Caco-2 (cell line): ENCODE data around the gene SKAP2. TPM values are rescaled to one million over a fixed set of nuclear protein-coding genes. Genes with fewer than 3 reads are reported as not detected.

Source experiments
- BruUV-seq: library from RNA; stranded (reverse); fragments of 400-500 nt; replicated peaks from 2 replicates; lab custom pipeline; 2021; lab: Mats Ljungman, UMichigan
- CTCF ChIA-PET: fragments of 300-600 bp; sonication (Branson Sonifier 250); formaldehyde crosslinking; loops from one replicate; lab custom pipeline; 2022; ENCODE audit warnings: antibody characterized with exemption; lab: Charles Lee
- POLR2A ChIA-PET: fragments of 300-600 bp; sonication (Branson Sonifier 250); formaldehyde crosslinking; loops from one replicate; lab custom pipeline; 2022; ENCODE audit warnings: antibody characterized with exemption; lab: Charles Lee
- DNase-seq, 2 experiments: peaks; one replicate each; pipeline versions ENCODE4 v3.0.0 to v3.0.0-alpha.2; 2020 to 2022
- H3K27me3 ChIP-seq: replicated peaks from 2 replicates; pipeline ENCODE4 v1.6.0; 2011; ENCODE audit warnings: low read length; ENCODE audit not compliant: control insufficient read depth, insufficient read depth
- H3K36me3 ChIP-seq: 2 replicates; pipeline ENCODE4 v1.5.1; 2011; ENCODE audit warnings: low read length; ENCODE audit not compliant: control insufficient read depth, insufficient read depth
- H3K4me1 ChIP-seq: fragments of 250-450 bp; sonication (Bioruptor Pico); 2 replicates; pipeline ENCODE4 v1.5.1; 2020; ENCODE audit warnings: mild to moderate bottlenecking
- H3K4me3 ChIP-seq: 2 replicates; pipeline ENCODE4 v1.5.1; 2011; ENCODE audit warnings: low read depth, mild to moderate bottlenecking, control low read depth, low read length
- H3K9me3 ChIP-seq: fragments of 250-450 bp; sonication (Bioruptor Pico); 2 replicates; pipeline ENCODE4 v1.5.1; 2020; ENCODE audit warnings: mild to moderate bottlenecking, moderate library complexity
- H3K27ac Mint-ChIP-seq: one replicate; pipeline ENCODE4 v1.8.0; 2022; ENCODE audit warnings: mixed read lengths; ENCODE audit not compliant: unreplicated experiment
- H3K27me3 Mint-ChIP-seq: one replicate; pipeline ENCODE4 v1.8.0; 2022; ENCODE audit warnings: mixed read lengths; ENCODE audit not compliant: insufficient read depth, unreplicated experiment
- H3K36me3 Mint-ChIP-seq: one replicate; pipeline ENCODE4 v1.8.0; 2022; ENCODE audit warnings: mild to moderate bottlenecking, mixed read lengths; ENCODE audit not compliant: insufficient read depth, unreplicated experiment
- H3K4me1 Mint-ChIP-seq: one replicate; pipeline ENCODE4 v1.8.0; 2022; ENCODE audit warnings: low read depth, mixed read lengths; ENCODE audit not compliant: unreplicated experiment
- H3K4me3 Mint-ChIP-seq: one replicate; pipeline ENCODE4 v1.8.0; 2022; ENCODE audit warnings: mild to moderate bottlenecking, moderate library complexity, mixed read lengths; ENCODE audit not compliant: unreplicated experiment
- H3K9me3 Mint-ChIP-seq: one replicate; pipeline ENCODE4 v1.8.0; 2022; ENCODE audit warnings: mixed read lengths; ENCODE audit not compliant: unreplicated experiment
- CTCF ChIP-seq, 2 experiments: fragments of 200-600 bp in 1 of 2; IDR thresholded peaks; 1 replicate in 1 of 2; 2 replicates in 1 of 2; pipeline versions ENCODE4 v1.5.1 to v1.8.0; 2011 to 2022; ENCODE audit warnings: antibody characterized with exemption in 1 of 2, control low read depth in 1 of 2, inconsistent platforms in 1 of 2, low read depth in 1 of 2, low read length in 1 of 2, mild to moderate bottlenecking in 1 of 2, moderate library complexity in 1 of 2; ENCODE audit not compliant: insufficient read depth in 1 of 2, severe bottlenecking in 1 of 2, unreplicated experiment in 1 of 2
- intact Hi-C: fragments of 100-400 bp; cut with micrococcal nuclease; formaldehyde crosslinking; loops from one replicate; pipeline ENCODE4 v1.10.0; 2022; ENCODE audit not compliant: unreplicated experiment
- total RNA-seq: library from RNA; stranded (reverse); gene quantifications from 2 replicates; pipeline ENCODE4 v1.2.3, GENCODE V29; 2022

Gene SKAP2
- total RNA-seq, 1 experiment from 2014 or later: 36.2 TPM

GRCh38 chr7:26620352-26620751, 244.0 kb downstream of the SKAP2 start:
- no peak overlapping the region for H3K27ac Mint-ChIP-seq
- no peaks in the 10 kb centered on the region for H3K36me3 ChIP-seq
- DNase-seq: peak in 1 of 2 experiments; percentile 17
- H3K4me1 ChIP-seq: no peaks in the 10 kb centered on the region
- no peaks in the 10 kb centered on the region for H3K36me3 Mint-ChIP-seq
- no peaks in the 10 kb centered on the region for H3K4me1 Mint-ChIP-seq
- no peak overlapping the region for H3K4me3 Mint-ChIP-seq
- H3K4me3 ChIP-seq: no peak overlapping the region
- H3K27me3 Mint-ChIP-seq: peaks cover 3% of the 10 kb centered on the region
- CTCF ChIA-PET: interaction anchor here (0.5 to 0.7 kb wide), 2 partner anchors 148 to 251 kb away, joined by 3 to 4 read pairs; no protein-coding TSS in a partner anchor
- no peaks in the 10 kb centered on the region for H3K9me3 ChIP-seq
- TF ChIP-seq CTCF (IDR thresholded peaks at IDR 0.05; ENCODE audit: insufficient read depth in 1 of 2, low read depth in 1 of 2, low read length in 1 of 2, severe bottlenecking in 1 of 2, unreplicated experiment in 1 of 2): peak in 1 of 2 experiments; percentile 2
- H3K27me3 ChIP-seq: 0 out of 2 replicates have a peak, but pooled peaks cover 2% of the 10 kb centered on the region
- no peaks in the 10 kb centered on the region for H3K9me3 Mint-ChIP-seq
- intact Hi-C loops: no loop called here
- POLR2A ChIA-PET: no interaction called here
- no TSS peak for BruUV-seq

- Mint-ChIP-seq H3K27me3 (peaks cover 3% of the 10 kb centered on the region), H3K4me3 (no peak overlapping the region), H3K4me1 (no peaks in the 10 kb centered on the region), H3K9me3 (no peaks in the 10 kb centered on the region), H3K36me3 (no peaks in the 10 kb centered on the region), H3K27ac (no peak overlapping the region)
- BruUV-seq: no TSS peak
- H3K4me3 ChIP-seq: no peak overlapping the region
- intact Hi-C loops: no loop called here
- no peak for DNase-seq
- H3K27me3 ChIP-seq: no peaks in the 10 kb centered on the region
- ChIA-PET CTCF (interaction anchor here (0.7 kb wide), 1 partner anchor 250 kb away, joined by 3 read pairs; no protein-coding TSS in a partner anchor), POLR2A (no interaction called here)
- H3K9me3 ChIP-seq: no peaks in the 10 kb centered on the region
- TF ChIP-seq CTCF (IDR thresholded peaks at IDR 0.05; ENCODE audit: insufficient read depth in 1 of 2, low read depth in 1 of 2, low read length in 1 of 2, severe bottlenecking in 1 of 2, unreplicated experiment in 1 of 2): no peak
- no peaks in the 10 kb centered on the region for H3K4me1 ChIP-seq
- H3K36me3 ChIP-seq: no peaks in the 10 kb centered on the region
Measured at GRCh38 chr7:26619348-26619984, 244.9 kb downstream of the SKAP2 start.

GRCh38 chr7:26618898-26619297, 245.5 kb downstream of the SKAP2 start:
- ChIA-PET POLR2A (no interaction called here), CTCF (no interaction called here)
- Mint-ChIP-seq H3K9me3 (no peaks in the 10 kb centered on the region), H3K27me3 (peaks cover 3% of the 10 kb centered on the region), H3K4me1 (no peaks in the 10 kb centered on the region), H3K27ac (no peak overlapping the region), H3K36me3 (no peaks in the 10 kb centered on the region), H3K4me3 (no peak overlapping the region)
- no peak for DNase-seq
- no peak for TF ChIP-seq CTCF (IDR thresholded peaks at IDR 0.05; ENCODE audit: insufficient read depth in 1 of 2, low read depth in 1 of 2, low read length in 1 of 2, severe bottlenecking in 1 of 2, unreplicated experiment in 1 of 2)
- intact Hi-C loops: no loop called here
- no peaks in the 10 kb centered on the region for H3K9me3 ChIP-seq
- H3K4me3 ChIP-seq: no peak overlapping the region
- H3K36me3 ChIP-seq: no peaks in the 10 kb centered on the region
- H3K4me1 ChIP-seq: no peaks in the 10 kb centered on the region
- BruUV-seq: no TSS peak
- H3K27me3 ChIP-seq: no peaks in the 10 kb centered on the region
